Thyroid gland (tissue), 4 donors: Measurements from ENCODE around the gene PRKCD. TPM values are rescaled to one million over a fixed set of nuclear protein-coding genes. Genes with fewer than 3 reads are reported as not detected.

Experiments
- DNase-seq, 2 donors: peaks; one replicate each; pipeline ENCODE4 v3.0.0-alpha.2; 2019
- H3K27ac ChIP-seq, 3 donors: fragments of 200-600 bp; sonication (generic); 1 replicate in 2 of 3; 2 replicates in 1 of 3; pipeline ENCODE4 v1.5.1; 2016 to 2019; ENCODE audit warnings: mild to moderate bottlenecking in 1 of 3, moderate library complexity in 1 of 3
- H3K27me3 ChIP-seq: fragments of 200-600 bp; sonication (generic); one replicate; pipeline ENCODE4 v1.5.1; 2019
- H3K36me3 ChIP-seq, 2 donors: fragments of 200-600 bp; sonication (generic); one replicate each; pipeline ENCODE4 v1.5.1; 2016 to 2019
- H3K4me1 ChIP-seq, 2 donors: fragments of 200-600 bp; sonication (generic); one replicate each; pipeline ENCODE4 v1.5.1; 2017 to 2019
- H3K4me3 ChIP-seq, 3 donors: fragments of 200-600 bp; sonication (generic); replicated peaks in 1 of 3; 1 replicate in 2 of 3; 2 replicates in 1 of 3; pipeline ENCODE4 v1.5.1; 2016; ENCODE audit warnings: mild to moderate bottlenecking in 1 of 3
- H3K9me3 ChIP-seq: fragments of 200-600 bp; sonication (generic); one replicate; pipeline ENCODE4 v1.5.1; 2017
- CTCF ChIP-seq, 6 experiments: fragments of 200-600 bp in 3 of 6; fragments of 450-650 bp in 3 of 6; sonication (generic) in 3 of 6; IDR thresholded peaks; one replicate each; pipeline ENCODE4 v1.5.1; 2016 to 2019; ENCODE audit warnings: antibody characterized with exemption in 6 of 6, mild to moderate bottlenecking in 2 of 6, inconsistent platforms in 1 of 6, moderate library complexity in 1 of 6
- POLR2A ChIP-seq, 2 donors: fragments of 450-650 bp; IDR thresholded peaks; one replicate each; pipeline ENCODE4 v1.6.1; 2017; ENCODE audit warnings: antibody characterized with exemption in 2 of 2, mild to moderate bottlenecking in 2 of 2, moderate library complexity in 1 of 2
- WGBS, 2 donors: methylation state at CpG; one replicate each; pipeline ENCODE4 v1.1.5; 2017; 5-methylcytosine and 5-hydroxymethylcytosine counted together
- intact Hi-C: fragments of 100-400 bp; cut with DNase I; formaldehyde crosslinking; loops from one replicate; pipeline ENCODE4 v1.15.1; 2023
- total RNA-seq, 4 donors: library from RNA; depleted of rRNA; stranded (reverse); fragments of >200 nt; gene quantifications; one replicate each; pipeline ENCODE4 v1.2.3, GENCODE V29; 2016

The PRKCD gene
- total RNA-seq, 4 donors from 2014 or later = 32.0 to 154 (median 71.4) TPM

GRCh38 chr3:53159156-53160060 is 1.6 kb upstream of the PRKCD start:
- no peak overlapping the region for H3K4me3 ChIP-seq
- no peaks in the 10 kb centered on the region for H3K27me3 ChIP-seq
- no peak for DNase-seq
- H3K27ac ChIP-seq = peak overlapping the region; percentile 66 to 91 (median 73)
- no peaks in the 10 kb centered on the region for H3K9me3 ChIP-seq
- H3K4me1 ChIP-seq = peaks cover 48 to 75% of the 10 kb centered on the region in 2 donors
- TF ChIP-seq CTCF (IDR thresholded peaks at IDR 0.05) (no peak), POLR2A (IDR thresholded peaks at IDR 0.05) (no peak)
- 63 to 65% methylated on average over 9 of the region's 9 CpGs for WGBS, 2 donors
- no peaks in the 10 kb centered on the region for H3K36me3 ChIP-seq
- intact Hi-C loops = no loop called here

GRCh38 chr3:53160061-53160659 is 849 bp upstream of the PRKCD start:
- Histone ChIP-seq H3K9me3 (no peaks in the 10 kb centered on the region), H3K4me1 (peaks cover 43 to 74% of the 10 kb centered on the region in 2 donors), H3K27me3 (no peaks in the 10 kb centered on the region), H3K27ac (peak overlapping the region; percentile 66 to 90 (median 73)), H3K4me3 (peak overlapping the region in 1 of 3 donors; percentile 94), H3K36me3 (no peaks in the 10 kb centered on the region)
- intact Hi-C loops = no loop called here
- 29 to 33% methylated on average over 4 of the region's 4 CpGs for WGBS, 2 donors
- no peak for TF ChIP-seq CTCF (IDR thresholded peaks at IDR 0.05)
- no peak for DNase-seq

GRCh38 chr3:53161450-53161819 is 426 bp downstream of the PRKCD start:
- H3K36me3 ChIP-seq = no peaks in the 10 kb centered on the region
- TF ChIP-seq POLR2A (IDR thresholded peaks at IDR 0.05) (no peak), CTCF (IDR thresholded peaks at IDR 0.05) (no peak)
- intact Hi-C loops = no loop called here
- peak overlapping the region; percentile 44 to 90 (median 86) for H3K27ac ChIP-seq
- H3K4me1 ChIP-seq = peaks cover 36 to 68% of the 10 kb centered on the region in 2 donors
- no peaks in the 10 kb centered on the region for H3K9me3 ChIP-seq
- DNase-seq = no peak
- H3K27me3 ChIP-seq = no peaks in the 10 kb centered on the region
- H3K4me3 ChIP-seq = peak overlapping the region; percentile 60 to 94 (median 87)
- 0 to 1% methylated on average over 28 to 36 of the region's 41 CpGs for WGBS, 2 donors

- H3K36me3 ChIP-seq = no peaks in the 10 kb centered on the region
- H3K4me1 ChIP-seq = peaks cover 36 to 68% of the 10 kb centered on the region in 2 donors
- WGBS, 2 donors = 4 to 9% methylated on average over 20 to 39 of the region's 49 CpGs
- peak overlapping the region; percentile 16 to 94 (median 87) for H3K4me3 ChIP-seq
- H3K27ac ChIP-seq = peak overlapping the region; percentile 44 to 90 (median 86)
- H3K9me3 ChIP-seq = no peaks in the 10 kb centered on the region
- peak; percentile 47 to 51 for DNase-seq
- no peaks in the 10 kb centered on the region for H3K27me3 ChIP-seq
- TF ChIP-seq POLR2A (IDR thresholded peaks at IDR 0.05) = no peak
- no peak for TF ChIP-seq CTCF (IDR thresholded peaks at IDR 0.05)
- intact Hi-C loops = no loop called here
Observed at GRCh38 chr3:53161820-53162671, 1.0 kb downstream of the PRKCD start.
